K562 (cell line): ENCODE data around the gene HOXC11. TPM values are rescaled to one million over a fixed set of nuclear protein-coding genes. Genes with fewer than 3 reads are reported as not detected.

ENCODE experiments used
- GTF3C2 ChIP-seq: IDR thresholded peaks from 3 replicates; pipeline ENCODE4 v1.6.1; 2011; ENCODE audit warnings: borderline replicate concordance, mild to moderate bottlenecking, moderate library complexity; ENCODE audit not compliant: insufficient read length; ENCODE audit errors: extremely low read depth
- HIVEP1 ChIP-seq: fragments of 250-450 bp; sonication (Bioruptor Pico); IDR thresholded peaks from 2 replicates; pipeline ENCODE4 v1.4.0; 2020; ENCODE audit warnings: mild to moderate bottlenecking
- HMG20B ChIP-seq: fragments of 250-450 bp; sonication (Bioruptor Pico); IDR thresholded peaks from 2 replicates; pipeline ENCODE4 v1.5.0; 2021; ENCODE audit warnings: mild to moderate bottlenecking
- KAT8 ChIP-seq: fragments of 450-650 bp; IDR thresholded peaks from 2 replicates; pipeline ENCODE4 v1.6.1; 2016; ENCODE audit warnings: low read depth, mild to moderate bottlenecking
- L3MBTL2 ChIP-seq: fragments of 450-650 bp; IDR thresholded peaks from 2 replicates; pipeline ENCODE4 v1.6.1; 2016; ENCODE audit warnings: mild to moderate bottlenecking, moderate library complexity
- NONO ChIP-seq, 2 experiments: fragments of 200-400 bp in 1 of 2; fragments of 450-650 bp in 1 of 2; formaldehyde crosslinking in 1 of 2; IDR thresholded peaks; 2 replicates each; pipeline ENCODE4 v1.6.1; 2017; ENCODE audit warnings: low read depth in 2 of 2, mild to moderate bottlenecking in 2 of 2, moderate library complexity in 2 of 2, low read length in 1 of 2
- PBX2 ChIP-seq, 2 experiments: IDR thresholded peaks in 1 of 2; conservative IDR thresholded peaks in 1 of 2; 2 replicates each; pipeline ENCODE4 v1.6.1; 2016; ENCODE audit warnings: low read depth in 2 of 2, mild to moderate bottlenecking in 1 of 2, missing compliant biosample characterization in 1 of 2, missing genetic modification characterization in 1 of 2, moderate library complexity in 1 of 2
- PKNOX1 ChIP-seq: fragments of 450-650 bp; IDR thresholded peaks from 2 replicates; pipeline ENCODE4 v1.6.1; 2016
- RERE ChIP-seq: sonication (generic); formaldehyde crosslinking; IDR thresholded peaks from 2 replicates; pipeline ENCODE4 v1.8.0; 2023; ENCODE audit warnings: missing genetic modification reagents, mild to moderate bottlenecking, borderline replicate concordance
- SIN3A ChIP-seq, 2 experiments: fragments of 150-350 bp in 1 of 2; IDR thresholded peaks; 2 replicates each; pipeline ENCODE4 v1.6.1; 2011 to 2016; ENCODE audit warnings: borderline replicate concordance in 2 of 2, low read depth in 2 of 2, low read length in 2 of 2, mild to moderate bottlenecking in 2 of 2, moderate library complexity in 2 of 2; ENCODE audit not compliant: control insufficient read depth in 1 of 2
- THRAP3 ChIP-seq: fragments of 450-650 bp; IDR thresholded peaks from 2 replicates; pipeline ENCODE4 v1.6.1; 2016; ENCODE audit warnings: mild to moderate bottlenecking, inconsistent platforms, borderline replicate concordance
- U2AF1 ChIP-seq: fragments of 200-400 bp; formaldehyde crosslinking; optimal IDR thresholded peaks from 2 replicates; pipeline ENCODE3; 2017; ENCODE audit warnings: mild to moderate bottlenecking, low read depth, low read length, moderate library complexity
- polyA plus RNA-seq, 8 experiments: library from polyadenylated mRNA; depleted of rRNA in 4 of 8; stranded (reverse) in 5 of 8; unstranded in 3 of 8; fragments of >200 nt; fragmentation: Nextera tagmentation in 2 of 8; fragmentation: Illumina TruSeq in 1 of 8; extraction: Ambion mirVana in 2 of 8; extraction: Trizol in 1 of 8; gene quantifications; 2 replicates each; pipeline versions ENCODE4 v1.2.1 to v1.2.3, GENCODE V29; 2011 to 2014; ENCODE audit warnings: inconsistent platforms in 1 of 8, missing spikeins in 1 of 8
- total RNA-seq, 7 experiments: library from RNA; depleted of rRNA in 6 of 7; stranded (reverse); fragments of >200 nt in 6 of 7; fragmentation: Illumina TruSeq in 2 of 7; extraction: Trizol in 2 of 7; gene quantifications; 2 replicates each; pipeline versions ENCODE4 v1.2.1 to v1.2.3, GENCODE V29; 2011 to 2021; ENCODE audit warnings: low replicate concordance in 1 of 7

The HOXC11 gene
- total and polyA plus RNA-seq, 9 of the 15 experiments (the other 6 are each of a cell fraction or from before 2014, with no cell fraction given), result not detected

- TF ChIP-seq SIN3A (IDR thresholded peaks at IDR 0.05; ENCODE audit: borderline replicate concordance in 2 of 2, control insufficient read depth in 1 of 2, low read depth in 2 of 2, low read length in 2 of 2) (no peak), U2AF1 (no peak), L3MBTL2 (0 out of 2 replicates have a peak, but pooled peaks have one; percentile 20), PBX2 (CRISPR knock-in tag; IDR thresholded peaks at IDR 0.05; ENCODE audit: low read depth) (no peak), PBX2 (tag; conservative IDR thresholded peaks at IDR 0.05; ENCODE audit: low read depth) (peak; percentile 57; the same call in 1 of the 2 replicates), HIVEP1 (CRISPR knock-in tag) (no peak), GTF3C2 (no peak), PKNOX1 (0 out of 2 replicates have a peak, but pooled peaks have one; percentile 15), THRAP3 (no peak), HMG20B (no peak), NONO (IDR thresholded peaks at IDR 0.05; ENCODE audit: low read depth in 2 of 2, low read length in 1 of 2) (no peak), RERE (CRISPR knock-in tag) (no peak), KAT8 (no peak)
These were observed 52.8 kb downstream of the HOXC11 start (continued) for GRCh38 chr12:54025499-54026405.
